ENCODE data around the gene SAMHD1.

Gene SAMHD1

DNA sequence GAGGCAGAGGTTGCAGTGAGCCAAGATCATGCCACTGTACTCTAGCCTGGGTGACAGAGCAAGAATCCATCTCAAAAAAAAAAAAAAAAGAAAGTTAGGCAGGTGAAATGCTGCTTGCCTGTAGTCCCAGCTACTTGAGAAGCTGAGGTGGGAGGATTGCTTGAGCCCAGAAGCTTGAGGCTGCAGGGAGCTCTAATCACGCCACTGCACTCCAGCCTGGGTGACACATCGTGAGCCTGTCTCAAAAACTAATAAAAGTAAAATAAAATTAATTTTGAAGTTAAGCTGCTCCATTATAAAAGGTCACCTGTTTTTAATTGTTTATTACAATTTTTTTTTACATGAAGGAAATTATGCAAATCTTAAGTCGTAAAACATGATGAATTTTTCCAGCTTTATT, 23.2 kb upstream of the SAMHD1 start:
- no peak overlapping the region for H2AFZ ChIP-seq (ENCODE audit: low read length)
- H3K9me2 ChIP-seq (ENCODE audit: low read depth, low read length) = no peaks in the 10 kb centered on the region
- TF ChIP-seq, protein P1, sequence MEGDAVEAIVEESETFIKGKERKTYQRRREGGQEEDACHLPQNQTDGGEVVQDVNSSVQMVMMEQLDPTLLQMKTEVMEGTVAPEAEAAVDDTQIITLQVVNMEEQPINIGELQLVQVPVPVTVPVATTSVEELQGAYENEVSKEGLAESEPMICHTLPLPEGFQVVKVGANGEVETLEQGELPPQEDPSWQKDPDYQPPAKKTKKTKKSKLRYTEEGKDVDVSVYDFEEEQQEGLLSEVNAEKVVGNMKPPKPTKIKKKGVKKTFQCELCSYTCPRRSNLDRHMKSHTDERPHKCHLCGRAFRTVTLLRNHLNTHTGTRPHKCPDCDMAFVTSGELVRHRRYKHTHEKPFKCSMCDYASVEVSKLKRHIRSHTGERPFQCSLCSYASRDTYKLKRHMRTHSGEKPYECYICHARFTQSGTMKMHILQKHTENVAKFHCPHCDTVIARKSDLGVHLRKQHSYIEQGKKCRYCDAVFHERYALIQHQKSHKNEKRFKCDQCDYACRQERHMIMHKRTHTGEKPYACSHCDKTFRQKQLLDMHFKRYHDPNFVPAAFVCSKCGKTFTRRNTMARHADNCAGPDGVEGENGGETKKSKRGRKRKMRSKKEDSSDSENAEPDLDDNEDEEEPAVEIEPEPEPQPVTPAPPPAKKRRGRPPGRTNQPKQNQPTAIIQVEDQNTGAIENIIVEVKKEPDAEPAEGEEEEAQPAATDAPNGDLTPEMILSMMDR (IDR thresholded peaks at IDR 0.05; ENCODE audit: low read length) = no peak
- no peak for TF ChIP-seq EZH2 (IDR thresholded peaks at IDR 0.05; ENCODE audit: borderline replicate concordance, low read length)
- H3K4me1 ChIP-seq (ENCODE audit: insufficient read depth, low read length, severe bottlenecking) = peaks cover 7% of the 10 kb centered on the region
- no peaks in the 10 kb centered on the region for H3K27me3 ChIP-seq (ENCODE audit: insufficient read depth, low read length)
- H4K20me1 ChIP-seq (ENCODE audit: insufficient read depth, low read length) = no peaks in the 10 kb centered on the region
- H3K9ac ChIP-seq (ENCODE audit: low read length) = no peak overlapping the region
- no peak overlapping the region for H3K4me2 ChIP-seq (ENCODE audit: low read length)
- H3K79me2 ChIP-seq (ENCODE audit: insufficient read depth, low read length) = no peaks in the 10 kb centered on the region
- no peaks in the 10 kb centered on the region for H3K9me3 ChIP-seq (ENCODE audit: low read length)
- H3F3A ChIP-seq (ENCODE audit: insufficient read depth, low read length) = no peaks in the 10 kb centered on the region
- H3K4me3 ChIP-seq (ENCODE audit: low read depth, low read length, poor library complexity, severe bottlenecking) = no peak overlapping the region
- no peaks in the 10 kb centered on the region for H3K36me3 ChIP-seq (ENCODE audit: insufficient read depth, low read length)
- no peak overlapping the region for H3K27ac ChIP-seq (ENCODE audit: low read depth, low read length, poor library complexity, severe bottlenecking)

DNA sequence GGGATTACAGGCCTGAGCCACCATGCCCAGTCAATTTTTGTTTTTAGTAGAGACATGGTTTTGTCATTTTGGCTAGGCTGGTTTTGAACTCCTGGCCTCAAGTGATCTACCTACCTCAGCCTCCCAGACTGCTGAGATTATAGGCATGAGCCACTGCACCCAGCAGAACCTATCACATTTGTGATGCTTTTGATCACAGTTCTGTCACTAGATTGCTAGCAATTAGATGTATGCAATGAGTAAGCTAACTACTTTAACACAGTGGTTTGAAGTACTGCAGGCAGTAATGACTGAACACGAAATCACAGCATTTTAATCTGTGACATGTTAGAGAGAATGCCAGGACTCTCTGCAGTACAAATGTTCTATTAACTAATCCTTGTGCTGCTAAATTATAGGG, 19.6 kb upstream of the SAMHD1 start:
- no peaks in the 10 kb centered on the region for H3K9me3 ChIP-seq (ENCODE audit: low read length)
- H2AFZ ChIP-seq (ENCODE audit: low read length) = no peak overlapping the region
- TF ChIP-seq, protein P1 (IDR thresholded peaks at IDR 0.05; ENCODE audit: low read length) = no peak
- no peak for TF ChIP-seq EZH2 (IDR thresholded peaks at IDR 0.05; ENCODE audit: borderline replicate concordance, low read length)
- no peaks in the 10 kb centered on the region for H3K27me3 ChIP-seq (ENCODE audit: insufficient read depth, low read length)
- no peaks in the 10 kb centered on the region for H4K20me1 ChIP-seq (ENCODE audit: insufficient read depth, low read length)
- H3K4me2 ChIP-seq (ENCODE audit: low read length) = no peak overlapping the region
- no peak overlapping the region for H3K9ac ChIP-seq (ENCODE audit: low read length)
- H3K4me3 ChIP-seq (ENCODE audit: low read depth, low read length, poor library complexity, severe bottlenecking) = no peak overlapping the region
- no peaks in the 10 kb centered on the region for H3K79me2 ChIP-seq (ENCODE audit: insufficient read depth, low read length)
- no peaks in the 10 kb centered on the region for H3K36me3 ChIP-seq (ENCODE audit: insufficient read depth, low read length)
- H3K9me2 ChIP-seq (ENCODE audit: low read depth, low read length) = no peaks in the 10 kb centered on the region
- no peak overlapping the region for H3K27ac ChIP-seq (ENCODE audit: low read depth, low read length, poor library complexity, severe bottlenecking)
- H3K4me1 ChIP-seq (ENCODE audit: insufficient read depth, low read length, severe bottlenecking) = peaks cover 14% of the 10 kb centered on the region
- no peaks in the 10 kb centered on the region for H3F3A ChIP-seq (ENCODE audit: insufficient read depth, low read length)

DNA sequence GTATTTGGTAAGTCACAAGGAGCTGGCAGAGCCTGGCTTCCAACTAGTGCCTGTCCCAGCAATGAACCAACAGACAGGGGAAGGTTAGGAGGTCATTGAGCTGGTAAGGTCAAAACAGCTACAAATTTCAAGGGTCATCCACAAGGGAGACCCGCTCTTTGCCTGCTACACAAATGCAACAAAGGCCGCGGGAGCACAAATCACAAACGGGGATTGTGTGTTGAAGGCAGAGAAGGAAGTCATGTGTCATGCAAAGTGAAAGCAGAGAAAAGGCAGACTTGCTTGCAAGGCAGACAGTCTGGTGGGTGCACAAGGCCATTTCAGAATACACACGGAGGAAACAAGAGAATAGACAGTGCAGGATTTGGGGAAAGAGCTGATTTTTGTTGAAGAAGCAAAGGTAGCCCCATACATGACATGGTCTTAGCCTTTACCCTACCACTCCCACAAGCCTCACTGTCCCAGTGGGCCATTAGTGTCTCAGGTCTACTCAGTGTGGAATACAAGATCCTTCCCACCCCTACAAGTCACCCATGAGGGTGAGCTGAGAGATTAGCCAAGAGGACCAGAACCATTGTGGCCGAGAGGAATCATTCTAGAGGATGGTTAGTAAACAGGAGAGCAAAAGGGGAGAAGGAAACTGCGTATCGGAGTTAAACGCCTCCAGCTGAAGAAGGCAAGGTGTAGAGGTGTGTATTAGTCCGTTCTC, 18.1 kb upstream of the SAMHD1 start:
- no peaks in the 10 kb centered on the region for H4K20me1 ChIP-seq (ENCODE audit: insufficient read depth, low read length)
- no peaks in the 10 kb centered on the region for H3F3A ChIP-seq (ENCODE audit: insufficient read depth, low read length)
- no peaks in the 10 kb centered on the region for H3K9me3 ChIP-seq (ENCODE audit: low read length)
- H3K36me3 ChIP-seq (ENCODE audit: insufficient read depth, low read length) = no peaks in the 10 kb centered on the region
- no peak overlapping the region for H3K9ac ChIP-seq (ENCODE audit: low read length)
- no peaks in the 10 kb centered on the region for H3K9me2 ChIP-seq (ENCODE audit: low read depth, low read length)
- TF ChIP-seq, protein P1 (IDR thresholded peaks at IDR 0.05; ENCODE audit: low read length) = no peak
- no peak for TF ChIP-seq EZH2 (IDR thresholded peaks at IDR 0.05; ENCODE audit: borderline replicate concordance, low read length)
- H3K27me3 ChIP-seq (ENCODE audit: insufficient read depth, low read length) = no peaks in the 10 kb centered on the region
- H2AFZ ChIP-seq (ENCODE audit: low read length) = peak overlapping the region; percentile 35; the same call in 1 of the 2 replicates
- no peak overlapping the region for H3K4me3 ChIP-seq (ENCODE audit: low read depth, low read length, poor library complexity, severe bottlenecking)
- H3K4me2 ChIP-seq (ENCODE audit: low read length) = no peak overlapping the region
- no peak overlapping the region for H3K27ac ChIP-seq (ENCODE audit: low read depth, low read length, poor library complexity, severe bottlenecking)
- no peaks in the 10 kb centered on the region for H3K79me2 ChIP-seq (ENCODE audit: insufficient read depth, low read length)
- peaks cover 10% of the 10 kb centered on the region for H3K4me1 ChIP-seq (ENCODE audit: insufficient read depth, low read length, severe bottlenecking)
